Progenitor cell of endocrine pancreas (in vitro differentiated cells): ENCODE results near the gene SLC22A13. TPM values are rescaled to one million over a fixed set of nuclear protein-coding genes. Genes with fewer than 3 reads are reported as not detected.
"Not testable (repeated sequence)": the region's sequence is repeated elsewhere in the genome, so short reads cannot be mapped to it uniquely, and the experiment has no call there.

Experiments
- DNase-seq: peaks from one replicate; pipeline ENCODE4 v3.0.0; 2021; ENCODE audit warnings: low spot score; ENCODE audit not compliant: unreplicated experiment
- H3K27ac Mint-ChIP-seq: 2 replicates; pipeline ENCODE4 v1.8.0; 2021; ENCODE audit warnings: mild to moderate bottlenecking, moderate library complexity, mixed read lengths
- H3K27me3 Mint-ChIP-seq: 2 replicates; pipeline ENCODE4 v1.8.0; 2021; ENCODE audit warnings: mixed read lengths
- H3K36me3 Mint-ChIP-seq: 2 replicates; pipeline ENCODE4 v1.8.0; 2022; ENCODE audit warnings: mixed read lengths; ENCODE audit not compliant: insufficient read depth
- H3K4me1 Mint-ChIP-seq: 2 replicates; pipeline ENCODE4 v1.8.0; 2021; ENCODE audit warnings: low read depth, mixed read lengths
- H3K4me3 Mint-ChIP-seq: 2 replicates; pipeline ENCODE4 v1.8.0; 2021; ENCODE audit warnings: low read depth, mild to moderate bottlenecking, moderate library complexity, mixed read lengths
- H3K9me3 Mint-ChIP-seq: 2 replicates; pipeline ENCODE4 v1.8.0; 2021; ENCODE audit warnings: low read depth, mixed read lengths
- total RNA-seq: library from RNA; stranded (reverse); gene quantifications from 2 replicates; pipeline ENCODE4 v1.2.1, GENCODE V29; 2021
- TF ChIP-seq, protein P1 (sequence below): fragments of 200-600 bp; sonication (generic); IDR thresholded peaks from one replicate; pipeline ENCODE4 v1.5.0; 2021; ENCODE audit warnings: antibody characterized with exemption, mild to moderate bottlenecking; ENCODE audit not compliant: unreplicated experiment

The SLC22A13 gene
- total RNA-seq, 1 donor from 2014 or later = 0.67 TPM

DNA sequence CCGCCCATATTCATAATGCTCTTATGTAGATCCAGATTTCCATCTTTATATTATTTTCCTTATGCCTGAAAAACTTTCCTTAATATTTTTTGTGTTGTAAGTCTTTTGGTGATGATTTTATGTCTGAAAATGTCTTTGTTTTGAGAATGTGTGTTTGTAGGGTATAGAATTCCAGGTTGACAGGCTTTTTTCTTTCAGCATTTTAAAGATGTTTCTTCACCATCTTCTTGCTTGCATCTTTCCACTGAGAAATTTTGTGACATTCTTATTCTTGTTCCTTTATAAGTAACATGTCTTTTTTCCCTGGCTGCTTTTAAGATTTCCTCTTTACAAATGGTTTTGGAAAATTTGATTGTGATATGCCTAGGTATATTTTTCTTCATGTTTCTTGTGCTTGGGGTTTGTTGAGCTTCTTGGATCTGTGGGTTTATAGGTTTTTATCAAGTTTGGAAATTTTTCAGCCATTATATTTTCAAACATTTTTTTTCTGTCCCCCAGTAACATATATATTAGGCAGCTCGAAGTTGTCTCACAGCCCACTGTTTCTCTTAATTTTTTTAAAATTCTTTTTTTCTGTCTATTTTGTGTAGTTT, 27.1 kb upstream of the SLC22A13 start:
- Mint-ChIP-seq H3K4me3 (no peak overlapping the region), H3K9me3 (peaks cover 22% of the 10 kb centered on the region), H3K36me3 (peaks cover 57% of the 10 kb centered on the region), H3K27ac (no peak overlapping the region), H3K4me1 (peaks cover 8% of the 10 kb centered on the region), H3K27me3 (no peaks in the 10 kb centered on the region)
- DNase-seq = no peak
- TF ChIP-seq, protein P1, sequence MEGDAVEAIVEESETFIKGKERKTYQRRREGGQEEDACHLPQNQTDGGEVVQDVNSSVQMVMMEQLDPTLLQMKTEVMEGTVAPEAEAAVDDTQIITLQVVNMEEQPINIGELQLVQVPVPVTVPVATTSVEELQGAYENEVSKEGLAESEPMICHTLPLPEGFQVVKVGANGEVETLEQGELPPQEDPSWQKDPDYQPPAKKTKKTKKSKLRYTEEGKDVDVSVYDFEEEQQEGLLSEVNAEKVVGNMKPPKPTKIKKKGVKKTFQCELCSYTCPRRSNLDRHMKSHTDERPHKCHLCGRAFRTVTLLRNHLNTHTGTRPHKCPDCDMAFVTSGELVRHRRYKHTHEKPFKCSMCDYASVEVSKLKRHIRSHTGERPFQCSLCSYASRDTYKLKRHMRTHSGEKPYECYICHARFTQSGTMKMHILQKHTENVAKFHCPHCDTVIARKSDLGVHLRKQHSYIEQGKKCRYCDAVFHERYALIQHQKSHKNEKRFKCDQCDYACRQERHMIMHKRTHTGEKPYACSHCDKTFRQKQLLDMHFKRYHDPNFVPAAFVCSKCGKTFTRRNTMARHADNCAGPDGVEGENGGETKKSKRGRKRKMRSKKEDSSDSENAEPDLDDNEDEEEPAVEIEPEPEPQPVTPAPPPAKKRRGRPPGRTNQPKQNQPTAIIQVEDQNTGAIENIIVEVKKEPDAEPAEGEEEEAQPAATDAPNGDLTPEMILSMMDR = no peak

GRCh38 chr3:38242812-38243211, 22.8 kb upstream of the SLC22A13 start:
- not testable (repeated sequence) for H3K27me3 Mint-ChIP-seq, H3K27ac Mint-ChIP-seq, DNase-seq, H3K4me3 Mint-ChIP-seq, H3K4me1 Mint-ChIP-seq
- Mint-ChIP-seq H3K9me3 (peaks cover 13% of the 10 kb centered on the region), H3K36me3 (peaks cover 36% of the 10 kb centered on the region)

- Mint-ChIP-seq H3K4me1 (no peaks in the 10 kb centered on the region), H3K36me3 (peaks cover 15% of the 10 kb centered on the region), H3K27me3 (no peaks in the 10 kb centered on the region), H3K27ac (no peak overlapping the region), H3K9me3 (no peaks in the 10 kb centered on the region), H3K4me3 (no peak overlapping the region)
- DNase-seq = no peak
- TF ChIP-seq, protein P1 = no peak
Measured at GRCh38 chr3:38245930-38246329, 19.7 kb upstream of the SLC22A13 start.

DNA sequence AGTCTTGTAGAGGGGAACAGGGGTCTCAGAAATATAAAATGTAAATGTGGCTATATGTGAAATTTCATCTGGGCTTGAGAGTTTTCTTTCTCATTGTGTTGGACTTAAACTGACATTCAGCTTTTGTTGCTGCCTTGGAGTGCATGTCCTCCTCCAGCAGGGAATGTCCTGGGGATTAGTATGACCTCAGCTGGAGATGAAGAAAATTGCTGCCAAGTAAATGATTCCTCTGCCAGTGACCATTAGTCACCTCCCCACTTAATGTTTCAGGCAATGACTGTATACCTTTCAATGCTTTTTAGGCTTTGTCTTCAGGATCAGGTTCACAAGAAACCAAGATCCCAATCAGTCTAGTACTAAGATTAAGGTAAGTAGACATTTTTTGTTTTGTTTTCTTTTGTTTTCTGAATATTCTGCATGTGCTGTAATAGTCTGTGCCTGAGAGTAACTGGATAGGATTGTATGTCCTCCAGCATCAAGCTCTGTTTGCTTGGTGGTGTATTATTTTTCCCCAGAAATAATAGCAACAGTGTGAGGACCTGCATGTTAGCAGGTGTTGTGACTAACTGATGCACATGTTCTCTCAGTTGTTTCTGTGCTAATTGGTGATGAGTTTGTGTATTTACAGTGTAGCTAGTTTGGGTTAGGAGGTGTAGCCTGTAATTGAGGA, 18.1 kb upstream of the SLC22A13 start:
- H3K4me1 Mint-ChIP-seq = no peaks in the 10 kb centered on the region
- H3K9me3 Mint-ChIP-seq = no peaks in the 10 kb centered on the region
- H3K4me3 Mint-ChIP-seq = no peak overlapping the region
- no peaks in the 10 kb centered on the region for H3K27me3 Mint-ChIP-seq
- no peak overlapping the region for H3K27ac Mint-ChIP-seq
- DNase-seq = no peak
- peaks cover 22% of the 10 kb centered on the region for H3K36me3 Mint-ChIP-seq
- TF ChIP-seq, protein P1 = no peak

- no peak for DNase-seq
Measured at GRCh38 chr3:38250198-38250597, 15.4 kb upstream of the SLC22A13 start.

More at GRCh38 chr3:38250198-38250597, 15.4 kb upstream of the SLC22A13 start:
- H3K4me1 Mint-ChIP-seq = no peaks in the 10 kb centered on the region
- peaks cover 29% of the 10 kb centered on the region for H3K36me3 Mint-ChIP-seq
- no peaks in the 10 kb centered on the region for H3K9me3 Mint-ChIP-seq
- no peak overlapping the region for H3K27ac Mint-ChIP-seq
- no peaks in the 10 kb centered on the region for H3K27me3 Mint-ChIP-seq
- TF ChIP-seq, protein P1 = no peak
- H3K4me3 Mint-ChIP-seq = no peak overlapping the region
